ENCODE measurements around the gene GOLGA1.

- TF ChIP-seq POLR2A (IDR thresholded peaks at IDR 0.05) (no peak), CTCF (IDR thresholded peaks at IDR 0.05) (no peak)
Measured at GRCh38 chr9:124934290-124934689, 6.6 kb downstream of the GOLGA1 start.

All from upper lobe of left lung (tissue), 4 donors.